ENCODE measurements around the gene MAN1C1.
A peak's percentile ranks its signal among the peaks of the same experiment; 100 is the strongest.

Gene MAN1C1

GRCh38 chr1:25700144-25700523 is 83.5 kb downstream of the MAN1C1 start:
- DNase-seq = no peak

GRCh38 chr1:25700626-25701025 is 84.0 kb downstream of the MAN1C1 start:
- no peak for DNase-seq

GRCh38 chr1:25701030-25701785 is 84.6 kb downstream of the MAN1C1 start:
- DNase-seq = no peak

- DNase-seq = no peak
These were observed 85.6 kb downstream of the MAN1C1 start for GRCh38 chr1:25702101-25702775.

- no peak for DNase-seq
These were observed 86.5 kb downstream of the MAN1C1 start for GRCh38 chr1:25703041-25703440.

GRCh38 chr1:25703671-25704266 is 87.2 kb downstream of the MAN1C1 start:
- no peak for DNase-seq

- DNase-seq = peak; percentile 15 to 40
These were observed 87.7 kb downstream of the MAN1C1 start for GRCh38 chr1:25704267-25704691.

- no peak for DNase-seq
These were observed 89.1 kb downstream of the MAN1C1 start for GRCh38 chr1:25705699-25706098.

GRCh38 chr1:25706146-25707089 is 89.8 kb downstream of the MAN1C1 start:
- no peak for DNase-seq

- DNase-seq = no peak
These were observed 90.9 kb downstream of the MAN1C1 start for GRCh38 chr1:25707280-25708016.

GRCh38 chr1:25710583-25711347 is 94.2 kb downstream of the MAN1C1 start:
- DNase-seq = no peak

- DNase-seq = peak; percentile 52 to 58
These were observed 95.1 kb downstream of the MAN1C1 start for GRCh38 chr1:25711555-25712298.

GRCh38 chr1:25712299-25712970 is 95.8 kb downstream of the MAN1C1 start:
- no peak for DNase-seq

GRCh38 chr1:25713961-25714360 is 97.4 kb downstream of the MAN1C1 start:
- DNase-seq = no peak

- DNase-seq = no peak
These were observed 97.9 kb downstream of the MAN1C1 start for GRCh38 chr1:25714372-25714931.

GRCh38 chr1:25715888-25716287 is 99.3 kb downstream of the MAN1C1 start:
- DNase-seq = no peak

- DNase-seq = no peak
These were observed 99.7 kb downstream of the MAN1C1 start for GRCh38 chr1:25716320-25716719.

GRCh38 chr1:25718732-25719131 is 102.1 kb downstream of the MAN1C1 start:
- DNase-seq = no peak

GRCh38 chr1:25720624-25721023 is 104.0 kb downstream of the MAN1C1 start:
- DNase-seq = no peak

Data from CD4-positive, alpha-beta T cell treated with Interleukin-1 beta for 1 hour (primary cell).